GM12872 (cell line): Measurements from ENCODE around the gene GRXCR2.

Experiments
- CTCF ChIP-seq: IDR thresholded peaks from 3 replicates; pipeline ENCODE4 v1.5.1; 2011; ENCODE audit warnings: low read depth, mild to moderate bottlenecking, low read length, moderate library complexity; ENCODE audit not compliant: insufficient read depth

GRXCR2 gene

GRCh38 chr5:145904743-145905142, 31.9 kb upstream of the GRXCR2 start:
- TF ChIP-seq CTCF, result no peak

- no peak for TF ChIP-seq CTCF
These were observed 31.1 kb upstream of the GRXCR2 start for GRCh38 chr5:145903867-145904266.

- TF ChIP-seq CTCF, result peak; percentile 46; the same call in 2 of the 3 replicates
These were observed 30.3 kb upstream of the GRXCR2 start for GRCh38 chr5:145903113-145903512.

GRCh38 chr5:145902421-145902820, 29.6 kb upstream of the GRXCR2 start:
- TF ChIP-seq CTCF, result no peak

- no peak for TF ChIP-seq CTCF
These were observed 25.4 kb upstream of the GRXCR2 start for GRCh38 chr5:145898171-145898570.

- TF ChIP-seq CTCF, result no peak
These were observed 16.8 kb upstream of the GRXCR2 start for GRCh38 chr5:145889611-145890010.

GRCh38 chr5:145887976-145888574, 15.3 kb upstream of the GRXCR2 start:
- TF ChIP-seq CTCF, result peak; percentile 54; the same call in 2 of the 3 replicates
